Adipose tissue (tissue), 3 donors: ENCODE measurements around the gene LYAR. TPM values are rescaled to one million over a fixed set of nuclear protein-coding genes. Genes with fewer than 3 reads are reported as not detected.

Source experiments
- H3K27ac ChIP-seq: one replicate; pipeline ENCODE4 v1.5.1; 2013; ENCODE audit warnings: low read depth, low read length
- WGBS, 3 donors: extraction: QIAGEN DNeasy Blood & Tissue Kit; methylation state at CpG; one replicate each; pipeline ENCODE4 v1.1.7; 2013; 5-methylcytosine and 5-hydroxymethylcytosine counted together
- polyA plus RNA-seq, 3 donors: library from polyadenylated mRNA; stranded (reverse); fragments of 200-250 nt; gene quantifications; one replicate each; pipeline ENCODE4 v1.2.3, GENCODE V29; 2013
- donor health status: healthy with polysubstance abuse.
- donor health status: Bipolar disorder and iron deficiency.
- donor health status: healthy.

Gene LYAR
- polyA plus RNA-seq, 3 donors, result 3.8 to 18.4 (median 16.1) TPM

DNA sequence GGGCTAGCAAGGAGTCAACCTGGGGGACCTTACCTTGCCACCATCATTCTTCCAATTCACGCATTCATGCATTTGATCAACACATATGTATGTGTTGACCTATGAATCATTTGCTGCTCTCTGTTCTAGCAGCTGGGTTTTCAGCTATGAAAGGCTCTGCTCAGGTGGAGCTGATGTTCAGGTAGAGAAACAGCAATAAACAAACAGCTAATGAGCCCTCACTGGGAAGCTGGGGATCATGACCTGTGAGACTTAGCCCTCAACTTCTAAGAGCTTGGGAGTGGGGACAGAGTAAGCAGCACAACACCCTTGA is 61.6 kb downstream of the LYAR start:
- 66 to 79% (median 73%) methylated on average over 1 of the region's 1 CpG for WGBS, 3 donors
- no peak overlapping the region for H3K27ac ChIP-seq

- WGBS, 3 donors, result 7 to 10% (median 8%) methylated on average over 43 to 51 of the region's 51 CpGs
These were observed 62.2 kb downstream of the LYAR start for GRCh38 chr4:4227510-4228355.

DNA sequence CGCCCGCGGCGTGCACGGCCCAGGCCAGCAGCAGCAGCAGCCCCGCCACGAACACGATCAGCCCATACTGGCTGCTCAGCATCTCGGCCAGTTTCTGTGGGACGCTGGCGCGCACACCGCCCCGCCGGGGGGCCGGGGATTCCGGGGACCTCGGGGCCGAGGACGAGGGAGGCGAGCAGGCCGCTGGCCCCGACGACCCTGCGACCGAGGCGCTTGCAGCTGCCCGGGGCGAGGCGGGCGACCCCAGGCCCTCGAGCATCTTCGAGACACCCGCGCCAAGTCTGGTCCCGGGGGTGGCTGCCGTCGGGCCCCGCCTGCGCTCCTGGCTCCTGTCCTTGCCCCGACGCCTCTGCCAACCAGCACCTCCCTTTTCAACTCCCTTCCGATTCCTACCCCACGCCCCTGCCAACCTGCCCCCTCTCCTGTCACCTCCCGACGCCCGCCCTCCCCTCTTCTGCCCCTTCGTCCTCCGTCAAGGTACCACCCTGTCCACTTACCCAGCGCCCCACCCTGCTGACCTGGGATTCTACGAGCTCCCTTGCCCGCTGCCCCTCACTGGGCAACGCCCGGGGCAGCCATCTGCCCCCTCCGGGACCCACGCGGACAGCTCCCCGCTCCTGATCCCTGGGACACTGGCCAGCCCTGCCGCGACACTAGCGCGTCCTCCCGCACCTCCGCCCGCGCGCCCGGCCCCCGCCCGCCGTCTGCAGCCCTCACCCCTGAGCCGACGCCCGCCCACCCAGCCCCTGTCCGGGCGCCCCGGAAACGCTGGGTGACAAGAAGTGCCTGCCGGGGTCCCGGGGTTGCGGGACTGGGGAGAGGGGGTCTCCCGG is 63.1 kb downstream of the LYAR start, which contains the start of gene OTOP1:
Gene OTOP1 (minus strand): TSS at position 324 of the 833 bp plus-strand sequence. CDS start 65 bp downstream, at position 259.
- H3K27ac ChIP-seq, result no peak within 1 kb of the TSS
- WGBS, 3 donors, result 13 to 16% (median 15%) methylated on average over 59 to 82 of the region's 82 CpGs

More at GRCh38 chr4:4227510-4228355, 62.2 kb downstream of the LYAR start:
- H3K27ac ChIP-seq, result no peak overlapping the region

GRCh38 chr4:4225915-4226605 is 63.9 kb downstream of the LYAR start:
- WGBS, 3 donors, result 13 to 15% (median 15%) methylated on average over 37 to 41 of the region's 41 CpGs
- H3K27ac ChIP-seq, result no peak overlapping the region

Other genes with a start within 250 kb of the LYAR start
- not detected for gene OTOP1, start 63.2 kb downstream of the LYAR start, polyA plus RNA-seq
- 10 to 100 TPM; 13.9 to 26.3 (median 25.2) TPM for gene TMEM128, start 41.9 kb downstream of the LYAR start, polyA plus RNA-seq
- 1 to 10 TPM; 1.4 to 5.1 (median 1.7) TPM for gene ZBTB49, start 97 bp upstream of the LYAR start, polyA plus RNA-seq
- gene NSG1, start 96.9 kb upstream of the LYAR start, polyA plus RNA-seq, result 1 to 10 TPM in 1 of 3 donors, under 1 TPM in 2; 0.62 to 2.2 (median 0.80) TPM